Measurements from ENCODE around the gene R3HDM2.

R3HDM2 gene

DNA sequence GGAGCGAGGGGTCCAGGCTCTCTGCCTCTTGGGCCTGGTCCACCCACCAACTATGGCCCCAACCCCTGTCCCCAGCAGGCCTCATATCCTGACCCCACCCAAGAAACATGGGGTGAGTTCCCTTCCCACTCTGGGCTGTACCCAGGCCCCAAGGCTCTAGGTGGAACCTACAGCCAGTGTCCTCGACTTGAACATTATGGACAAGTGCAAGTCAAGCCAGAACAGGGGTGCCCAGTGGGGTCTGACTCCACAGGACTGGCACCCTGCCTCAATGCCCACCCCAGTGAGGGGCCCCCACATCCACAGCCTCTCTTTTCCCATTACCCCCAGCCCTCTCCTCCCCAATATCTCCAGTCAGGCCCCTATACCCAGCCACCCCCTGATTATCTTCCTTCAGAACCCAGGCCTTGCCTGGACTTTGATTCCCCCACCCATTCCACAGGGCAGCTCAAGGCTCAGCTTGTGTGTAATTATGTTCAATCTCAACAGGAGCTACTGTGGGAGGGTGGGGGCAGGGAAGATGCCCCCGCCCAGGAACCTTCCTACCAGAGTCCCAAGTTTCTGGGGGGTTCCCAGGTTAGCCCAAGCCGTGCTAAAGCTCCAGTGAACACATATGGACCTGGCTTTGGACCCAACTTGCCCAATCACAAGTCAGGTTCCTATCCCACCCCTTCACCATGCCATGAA is 40.3 kb upstream of the R3HDM2 start:
- Histone ChIP-seq H3K27ac (ENCODE audit: low read length) (no peak overlapping the region), H3K27me3 (ENCODE audit: insufficient read depth, low read length, poor library complexity) (no peaks in the 10 kb centered on the region), H3K36me3 (ENCODE audit: insufficient read depth, low read length) (peaks cover 20% of the 10 kb centered on the region), H3K4me1 (ENCODE audit: insufficient read depth, low read length) (peaks cover 5% of the 10 kb centered on the region), H3K79me2 (ENCODE audit: insufficient read depth, low read length) (peaks cover 4% of the 10 kb centered on the region), H3K9me3 (ENCODE audit: insufficient read depth, low read length, severe bottlenecking) (no peaks in the 10 kb centered on the region), H3K4me2 (ENCODE audit: insufficient read depth, low read length) (no peak overlapping the region), H2AFZ (ENCODE audit: low read depth, low read length) (no peak overlapping the region), H4K20me1 (ENCODE audit: insufficient read depth, low read length) (no peaks in the 10 kb centered on the region), H3K4me3 (ENCODE audit: low read depth in 1 of 2, low read length in 2 of 2) (no peak overlapping the region), H3K9ac (ENCODE audit: low read depth, low read length) (no peak overlapping the region)
- no peak for ATAC-seq (ENCODE audit: insufficient read depth, low read depth)
- TF ChIP-seq, protein P1, sequence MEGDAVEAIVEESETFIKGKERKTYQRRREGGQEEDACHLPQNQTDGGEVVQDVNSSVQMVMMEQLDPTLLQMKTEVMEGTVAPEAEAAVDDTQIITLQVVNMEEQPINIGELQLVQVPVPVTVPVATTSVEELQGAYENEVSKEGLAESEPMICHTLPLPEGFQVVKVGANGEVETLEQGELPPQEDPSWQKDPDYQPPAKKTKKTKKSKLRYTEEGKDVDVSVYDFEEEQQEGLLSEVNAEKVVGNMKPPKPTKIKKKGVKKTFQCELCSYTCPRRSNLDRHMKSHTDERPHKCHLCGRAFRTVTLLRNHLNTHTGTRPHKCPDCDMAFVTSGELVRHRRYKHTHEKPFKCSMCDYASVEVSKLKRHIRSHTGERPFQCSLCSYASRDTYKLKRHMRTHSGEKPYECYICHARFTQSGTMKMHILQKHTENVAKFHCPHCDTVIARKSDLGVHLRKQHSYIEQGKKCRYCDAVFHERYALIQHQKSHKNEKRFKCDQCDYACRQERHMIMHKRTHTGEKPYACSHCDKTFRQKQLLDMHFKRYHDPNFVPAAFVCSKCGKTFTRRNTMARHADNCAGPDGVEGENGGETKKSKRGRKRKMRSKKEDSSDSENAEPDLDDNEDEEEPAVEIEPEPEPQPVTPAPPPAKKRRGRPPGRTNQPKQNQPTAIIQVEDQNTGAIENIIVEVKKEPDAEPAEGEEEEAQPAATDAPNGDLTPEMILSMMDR (IDR thresholded peaks at IDR 0.05; ENCODE audit: borderline replicate concordance, extremely low read depth, low read length, poor library complexity, severe bottlenecking), result no peak
- TF ChIP-seq EZH2 (IDR thresholded peaks at IDR 0.05; ENCODE audit: borderline replicate concordance, low read depth, low read length, severe bottlenecking), result no peak
- no peak for DNase-seq

DNA sequence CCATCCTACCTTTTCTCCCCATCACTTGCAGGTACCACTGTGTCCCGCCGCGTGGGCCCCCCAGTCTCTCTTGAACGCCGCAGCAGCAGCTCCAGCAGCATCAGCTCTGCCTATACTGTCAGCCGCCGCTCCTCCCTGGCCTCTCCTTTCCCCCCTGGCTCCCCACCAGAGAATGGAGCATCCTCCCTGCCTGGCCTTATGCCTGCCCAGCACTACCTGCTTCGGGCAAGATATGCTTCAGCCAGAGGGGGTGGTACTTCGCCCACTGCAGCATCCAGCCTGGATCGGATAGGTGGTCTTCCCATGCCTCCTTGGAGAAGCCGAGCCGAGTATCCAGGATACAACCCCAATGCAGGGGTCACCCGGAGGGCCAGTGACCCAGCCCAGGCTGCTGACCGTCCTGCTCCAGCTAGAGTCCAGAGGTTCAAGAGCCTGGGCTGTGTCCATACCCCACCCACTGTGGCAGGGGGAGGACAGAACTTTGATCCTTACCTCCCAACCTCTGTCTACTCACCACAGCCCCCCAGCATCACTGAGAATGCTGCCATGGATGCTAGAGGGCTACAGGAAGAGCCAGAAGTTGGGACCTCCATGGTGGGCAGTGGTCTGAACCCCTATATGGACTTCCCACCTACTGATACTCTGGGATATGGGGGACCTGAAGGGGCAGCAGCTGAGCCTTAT is 39.6 kb upstream of the R3HDM2 start:
- DNase-seq, result no peak
- no peak for ATAC-seq (ENCODE audit: insufficient read depth, low read depth)
- no peak overlapping the region for H3K9ac ChIP-seq (ENCODE audit: low read depth, low read length)
- no peaks in the 10 kb centered on the region for H3K4me1 ChIP-seq (ENCODE audit: insufficient read depth, low read length)
- no peaks in the 10 kb centered on the region for H4K20me1 ChIP-seq (ENCODE audit: insufficient read depth, low read length)
- no peak for TF ChIP-seq EZH2 (IDR thresholded peaks at IDR 0.05; ENCODE audit: borderline replicate concordance, low read depth, low read length, severe bottlenecking)
- TF ChIP-seq, protein P1 (IDR thresholded peaks at IDR 0.05; ENCODE audit: borderline replicate concordance, extremely low read depth, low read length, poor library complexity, severe bottlenecking), result no peak
- H3K79me2 ChIP-seq (ENCODE audit: insufficient read depth, low read length), result no peaks in the 10 kb centered on the region
- H3K27me3 ChIP-seq (ENCODE audit: insufficient read depth, low read length, poor library complexity), result no peaks in the 10 kb centered on the region
- no peak overlapping the region for H2AFZ ChIP-seq (ENCODE audit: low read depth, low read length)
- H3K36me3 ChIP-seq (ENCODE audit: insufficient read depth, low read length), result peaks cover 20% of the 10 kb centered on the region
- no peaks in the 10 kb centered on the region for H3K9me3 ChIP-seq (ENCODE audit: insufficient read depth, low read length, severe bottlenecking)
- no peak overlapping the region for H3K4me3 ChIP-seq (ENCODE audit: low read depth in 1 of 2, low read length in 2 of 2)
- H3K27ac ChIP-seq (ENCODE audit: low read length), result no peak overlapping the region
- no peak overlapping the region for H3K4me2 ChIP-seq (ENCODE audit: insufficient read depth, low read length)

GRCh38 chr12:57469296-57470164 is 38.7 kb upstream of the R3HDM2 start:
- Histone ChIP-seq H2AFZ (ENCODE audit: low read depth, low read length) (no peak overlapping the region), H3K9me3 (ENCODE audit: insufficient read depth, low read length, severe bottlenecking) (no peaks in the 10 kb centered on the region), H3K36me3 (ENCODE audit: insufficient read depth, low read length) (peaks cover 13% of the 10 kb centered on the region), H3K4me3 (ENCODE audit: low read depth in 1 of 2, low read length in 2 of 2) (no peak overlapping the region), H3K4me1 (ENCODE audit: insufficient read depth, low read length) (no peaks in the 10 kb centered on the region), H4K20me1 (ENCODE audit: insufficient read depth, low read length) (no peaks in the 10 kb centered on the region), H3K27me3 (ENCODE audit: insufficient read depth, low read length, poor library complexity) (no peaks in the 10 kb centered on the region), H3K9ac (ENCODE audit: low read depth, low read length) (no peak overlapping the region), H3K27ac (ENCODE audit: low read length) (no peak overlapping the region), H3K79me2 (ENCODE audit: insufficient read depth, low read length) (no peaks in the 10 kb centered on the region), H3K4me2 (ENCODE audit: insufficient read depth, low read length) (no peak overlapping the region)
- ATAC-seq (ENCODE audit: insufficient read depth, low read depth), result no peak
- no peak for DNase-seq
- no peak for TF ChIP-seq EZH2 (IDR thresholded peaks at IDR 0.05; ENCODE audit: borderline replicate concordance, low read depth, low read length, severe bottlenecking)
- TF ChIP-seq, protein P1 (IDR thresholded peaks at IDR 0.05; ENCODE audit: borderline replicate concordance, extremely low read depth, low read length, poor library complexity, severe bottlenecking), result no peak
